HCT116 (cell line): ENCODE results near the gene TMEM181. TPM values are rescaled to one million over a fixed set of nuclear protein-coding genes. Genes with fewer than 3 reads are reported as not detected.

Experiments
- ATAC-seq: fragments of 200-7000 bp; cut with Tn5 transposase; 2 replicates; pipeline ENCODE4 v1.9.1; 2020; ENCODE audit warnings: mild to moderate bottlenecking, moderate library complexity
- BruUV-seq: library from RNA; stranded (reverse); fragments of 400-500 nt; replicated peaks from 2 replicates; lab custom pipeline; 2021; lab: Mats Ljungman, UMichigan
- CTCF ChIA-PET: fragments of 300-600 bp; sonication (Branson Sonifier 250); formaldehyde crosslinking; loops from one replicate; lab custom pipeline; 2021; ENCODE audit warnings: antibody characterized with exemption; lab: Charles Lee
- POLR2A ChIA-PET: fragments of 300-600, 350-600 bp; sonication (Branson Sonifier 250); formaldehyde crosslinking; loops from one replicate; lab custom pipeline; 2021; ENCODE audit warnings: antibody characterized with exemption; lab: Charles Lee
- RAD21 ChIA-PET, 2 experiments: fragments of 300-600 bp; sonication (Branson Sonifier 250); formaldehyde crosslinking; loops; one replicate each; lab custom pipeline; 2023; ENCODE audit warnings: low total read pairs in 2 of 2; ENCODE audit not compliant: uncharacterized antibody in 2 of 2, unreplicated experiment in 2 of 2, low non-redundant PET in 1 of 2; lab: Charles Lee
- DNase-seq: peaks from one replicate; pipeline ENCODE4 v3.0.0-alpha.2; 2010; ENCODE audit warnings: low read depth, low spot score
- H2AFZ ChIP-seq: fragments of 200-600 bp; shearing (Covaris generic), sonication (generic); 2 replicates; pipeline ENCODE4 v1.6.1; 2017; ENCODE audit warnings: low read depth, mixed run types, mixed read lengths, antibody characterized with exemption, low read length; ENCODE audit not compliant: poor library complexity, severe bottlenecking
- H3K27ac ChIP-seq: 2 replicates; pipeline ENCODE4 v1.5.1; 2012; ENCODE audit warnings: low read depth, low read length
- H3K27me3 ChIP-seq: fragments of 200-600 bp; sonication (generic); 2 replicates; pipeline ENCODE4 v1.6.1; 2016; ENCODE audit warnings: mixed run types, low read length, mixed read lengths; ENCODE audit not compliant: insufficient read depth
- H3K36me3 ChIP-seq, 2 experiments: fragments of 200-500 bp in 1 of 2; fragments of 200-600 bp in 1 of 2; sonication (Bioruptor generic) in 1 of 2; sonication (generic) in 1 of 2; 2 replicates each; pipeline versions ENCODE4 v1.5.1 to v1.6.1; 2014 to 2016; ENCODE audit warnings: low read length in 2 of 2, inconsistent platforms in 1 of 2, mixed read lengths in 1 of 2, mixed run types in 1 of 2; ENCODE audit not compliant: insufficient read depth in 2 of 2, control insufficient read depth in 1 of 2
- H3K4me1 ChIP-seq, 2 experiments: fragments of 200-600 bp in 1 of 2; sonication (generic) in 1 of 2; 2 replicates each; pipeline versions ENCODE4 v1.5.1 to v1.6.1; 2012 to 2017; ENCODE audit warnings: low read length in 2 of 2, inconsistent platforms in 1 of 2, mild to moderate bottlenecking in 1 of 2, mixed read lengths in 1 of 2, mixed run types in 1 of 2, moderate library complexity in 1 of 2; ENCODE audit not compliant: insufficient read depth in 2 of 2, control insufficient read depth in 1 of 2
- H3K4me2 ChIP-seq: fragments of 200-600 bp; sonication (generic); 2 replicates; pipeline ENCODE4 v1.6.1; 2017; ENCODE audit warnings: mixed run types, low read length, mixed read lengths
- H3K4me3 ChIP-seq, 2 experiments: fragments of 200-600 bp in 1 of 2; sonication (generic) in 1 of 2; replicated peaks in 1 of 2; 2 replicates each; pipeline ENCODE4 v1.5.1; 2011 to 2016; ENCODE audit warnings: low read length in 2 of 2, control low read depth in 1 of 2, low read depth in 1 of 2, mild to moderate bottlenecking in 1 of 2, mixed read lengths in 1 of 2, mixed run types in 1 of 2
- H3K79me2 ChIP-seq: fragments of 200-600 bp; sonication (generic); 2 replicates; pipeline ENCODE4 v1.6.1; 2017; ENCODE audit warnings: mild to moderate bottlenecking, mixed run types, low read length, moderate library complexity, mixed read lengths; ENCODE audit not compliant: insufficient read depth
- H3K9ac ChIP-seq: fragments of 200-600 bp; sonication (generic); 2 replicates; pipeline ENCODE4 v1.6.1; 2016; ENCODE audit warnings: low read length, mixed read lengths
- H3K9me2 ChIP-seq: fragments of 200-600 bp; sonication (generic), shearing (Covaris generic); 2 replicates; pipeline ENCODE4 v1.6.1; 2017; ENCODE audit warnings: mixed run types, mild to moderate bottlenecking, moderate library complexity; ENCODE audit not compliant: insufficient read depth
- H3K9me3 ChIP-seq, 2 experiments: fragments of 200-500 bp in 1 of 2; fragments of 200-600 bp in 1 of 2; sonication (Bioruptor generic) in 1 of 2; sonication (generic) in 1 of 2; 2 replicates each; pipeline ENCODE4 v1.6.1; 2014 to 2017; ENCODE audit warnings: low read length in 2 of 2, mixed read lengths in 2 of 2, inconsistent platforms in 1 of 2, low read depth in 1 of 2, mild to moderate bottlenecking in 1 of 2, mixed run types in 1 of 2, moderate library complexity in 1 of 2; ENCODE audit not compliant: control insufficient read depth in 1 of 2, insufficient read depth in 1 of 2
- H4K20me1 ChIP-seq: fragments of 200-600 bp; sonication (generic), shearing (Covaris generic); 2 replicates; pipeline ENCODE4 v1.6.1; 2017; ENCODE audit warnings: mixed run types, mild to moderate bottlenecking, moderate library complexity; ENCODE audit not compliant: insufficient read depth
- CBX3 ChIP-seq: IDR thresholded peaks from 2 replicates; pipeline ENCODE4 v1.6.1; 2012; ENCODE audit warnings: low read depth
- ELF1 ChIP-seq: IDR thresholded peaks from 2 replicates; pipeline ENCODE4 v1.6.1; 2012; ENCODE audit warnings: low read depth, borderline replicate concordance
- EZH2 ChIP-seq: fragments of 200-600 bp; sonication (generic); IDR thresholded peaks from 2 replicates; pipeline ENCODE4 v1.6.1; 2017; ENCODE audit warnings: antibody characterized with exemption, mixed run types
- EZH2phosphoT487 ChIP-seq: fragments of 200-600 bp; IDR thresholded peaks from 2 replicates; pipeline ENCODE4 v1.6.1; 2018; ENCODE audit warnings: antibody characterized with exemption, borderline replicate concordance
- FOSL1 ChIP-seq: IDR thresholded peaks from 2 replicates; pipeline ENCODE4 v1.6.1; 2012; ENCODE audit warnings: low read depth
- JUND ChIP-seq: IDR thresholded peaks from 2 replicates; pipeline ENCODE4 v1.6.1; 2012
- POLR2A ChIP-seq: IDR thresholded peaks from 2 replicates; pipeline ENCODE4 v1.7.0; 2011; ENCODE audit warnings: borderline replicate concordance; ENCODE audit not compliant: insufficient read depth, insufficient read length; ENCODE audit errors: extremely low read depth
- POLR2AphosphoS5 ChIP-seq: IDR thresholded peaks from 2 replicates; pipeline ENCODE4 v1.6.1; 2011; ENCODE audit warnings: mild to moderate bottlenecking, low read depth, low read length, moderate library complexity
- SIN3A ChIP-seq: IDR thresholded peaks from 2 replicates; pipeline ENCODE4 v1.6.1; 2012; ENCODE audit warnings: low read depth
- SP1 ChIP-seq: IDR thresholded peaks from 2 replicates; pipeline ENCODE4 v1.6.1; 2012; ENCODE audit warnings: low read depth
- SRF ChIP-seq: IDR thresholded peaks from 2 replicates; pipeline ENCODE4 v1.6.1; 2012; ENCODE audit warnings: low read depth
- YY1 ChIP-seq: IDR thresholded peaks from 2 replicates; pipeline ENCODE4 v1.6.1; 2011; ENCODE audit warnings: low read length, low read depth, moderate library complexity, mild to moderate bottlenecking; ENCODE audit not compliant: insufficient replicate concordance; ENCODE audit errors: extremely low read depth
- ZFX ChIP-seq: fragments of 450-650 bp; IDR thresholded peaks from 2 replicates; pipeline ENCODE4 v1.6.1; 2017
- ZNF274 ChIP-seq: fragments of 200-500 bp; sonication (Bioruptor generic); IDR thresholded peaks from 2 replicates; pipeline ENCODE4 v1.6.1; 2014; ENCODE audit warnings: mild to moderate bottlenecking, low read depth, low read length, inconsistent platforms
- intact Hi-C: fragments of 100-400 bp; cut with micrococcal nuclease; formaldehyde crosslinking; loops from 2 replicates; pipeline ENCODE4 v1.10.0; 2022
- total RNA-seq: library from RNA; stranded (reverse); gene quantifications from one replicate; pipeline ENCODE4 v1.2.1, GENCODE V29; 2021; ENCODE audit not compliant: unreplicated experiment
- TF ChIP-seq, protein P1 (sequence below), 3 experiments: fragments of 200-600 bp in 1 of 3; sonication (generic) in 1 of 3; IDR thresholded peaks in 2 of 3; conservative IDR thresholded peaks in 1 of 3; 2 replicates each; pipeline ENCODE4 v1.5.1; 2012 to 2017; ENCODE audit warnings: low read depth in 2 of 3, low read length in 2 of 3, antibody characterized with exemption in 1 of 3, borderline replicate concordance in 1 of 3, control low read depth in 1 of 3, mild to moderate bottlenecking in 1 of 3, mixed read lengths in 1 of 3, mixed run types in 1 of 3, moderate library complexity in 1 of 3; ENCODE audit not compliant: insufficient read depth in 1 of 3
- TF ChIP-seq, protein P2 (sequence below): IDR thresholded peaks from 2 replicates; pipeline ENCODE4 v1.6.1; 2012
- TF ChIP-seq, protein P3 (sequence below): IDR thresholded peaks from 2 replicates; pipeline ENCODE4 v1.6.1; 2012

The TMEM181 gene
- total RNA-seq, 1 experiment from 2014 or later, result 34.4 TPM

DNA sequence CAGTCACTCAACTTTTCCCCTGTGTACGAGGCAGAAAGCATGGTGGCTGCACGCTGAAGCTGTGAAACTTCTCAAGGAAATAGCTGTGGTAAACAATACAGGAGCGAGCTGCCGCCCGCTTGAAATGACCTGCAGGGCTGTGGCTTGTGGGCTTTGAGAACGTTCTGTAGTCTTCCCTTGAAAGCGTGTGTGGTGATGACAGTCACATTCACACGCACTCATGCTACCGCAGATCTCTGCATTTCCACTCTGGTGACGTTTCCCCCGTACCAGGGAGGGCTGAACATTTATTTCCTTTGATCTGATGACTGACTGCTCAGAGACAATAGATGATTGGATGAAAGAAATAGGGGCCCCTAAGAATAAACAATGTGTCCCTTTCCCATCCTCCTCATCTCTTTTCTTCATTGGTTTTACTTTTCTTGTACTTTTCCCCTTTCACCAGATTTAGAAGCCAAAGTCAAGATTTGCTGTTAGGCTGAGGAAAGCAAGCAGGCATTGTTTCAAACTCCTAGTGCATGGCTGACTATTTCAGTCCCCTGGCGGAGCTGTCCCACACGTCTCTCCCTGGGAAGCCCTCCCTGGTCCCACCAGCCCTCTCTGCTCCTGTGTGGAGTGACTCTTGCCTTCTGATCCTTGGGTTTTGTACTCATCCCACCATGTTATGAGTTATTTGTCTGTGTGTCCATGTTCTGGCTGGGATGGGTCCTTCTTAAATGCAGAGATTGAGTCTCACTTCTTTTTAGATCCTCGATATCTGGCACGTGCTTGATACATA, 93.9 kb downstream of the TMEM181 start:
- CTCF ChIA-PET, result no interaction called here

GRCh38 chr6:158654498-158654897, 94.6 kb downstream of the TMEM181 start:
- Histone ChIP-seq H2AFZ (no peak overlapping the region), H3K9me2 (no peaks in the 10 kb centered on the region), H3K9ac (peak overlapping the region; percentile 35), H3K27ac (peak overlapping the region; percentile 44; the same call in 1 of the 2 replicates), H4K20me1 (no peaks in the 10 kb centered on the region), H3K4me1 (peaks cover 48 to 56% of the 10 kb centered on the region in 2 experiments), H3K4me2 (peak overlapping the region; percentile 49), H3K79me2 (no peaks in the 10 kb centered on the region), H3K36me3 (no peaks in the 10 kb centered on the region), H3K4me3 (no peak overlapping the region), H3K9me3 (no peaks in the 10 kb centered on the region), H3K27me3 (no peaks in the 10 kb centered on the region)
- ChIA-PET RAD21 (no interaction called here), CTCF (no interaction called here), POLR2A (no interaction called here)
- no TSS peak for BruUV-seq
- DNase-seq (no peak), ATAC-seq (peak; percentile 74)
- intact Hi-C loops, result no loop called here
- TF ChIP-seq ZNF274, result no peak
- no peak for TF ChIP-seq ELF1
- TF ChIP-seq POLR2A, result no peak
- peak; percentile 39; the same call in 1 of the 2 replicates for TF ChIP-seq POLR2AphosphoS5
- TF ChIP-seq SRF, result no peak
- no peak for TF ChIP-seq EZH2phosphoT487
- TF ChIP-seq, protein P1, sequence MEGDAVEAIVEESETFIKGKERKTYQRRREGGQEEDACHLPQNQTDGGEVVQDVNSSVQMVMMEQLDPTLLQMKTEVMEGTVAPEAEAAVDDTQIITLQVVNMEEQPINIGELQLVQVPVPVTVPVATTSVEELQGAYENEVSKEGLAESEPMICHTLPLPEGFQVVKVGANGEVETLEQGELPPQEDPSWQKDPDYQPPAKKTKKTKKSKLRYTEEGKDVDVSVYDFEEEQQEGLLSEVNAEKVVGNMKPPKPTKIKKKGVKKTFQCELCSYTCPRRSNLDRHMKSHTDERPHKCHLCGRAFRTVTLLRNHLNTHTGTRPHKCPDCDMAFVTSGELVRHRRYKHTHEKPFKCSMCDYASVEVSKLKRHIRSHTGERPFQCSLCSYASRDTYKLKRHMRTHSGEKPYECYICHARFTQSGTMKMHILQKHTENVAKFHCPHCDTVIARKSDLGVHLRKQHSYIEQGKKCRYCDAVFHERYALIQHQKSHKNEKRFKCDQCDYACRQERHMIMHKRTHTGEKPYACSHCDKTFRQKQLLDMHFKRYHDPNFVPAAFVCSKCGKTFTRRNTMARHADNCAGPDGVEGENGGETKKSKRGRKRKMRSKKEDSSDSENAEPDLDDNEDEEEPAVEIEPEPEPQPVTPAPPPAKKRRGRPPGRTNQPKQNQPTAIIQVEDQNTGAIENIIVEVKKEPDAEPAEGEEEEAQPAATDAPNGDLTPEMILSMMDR (IDR thresholded peaks at IDR 0.05 in 2 of 3, conservative IDR thresholded peaks at IDR 0.05 in 1 of 3; ENCODE audit: borderline replicate concordance in 1 of 3, insufficient read depth in 1 of 3, low read depth in 2 of 3, low read length in 2 of 3), result no peak
- TF ChIP-seq CBX3, result 0 out of 2 replicates have a peak, but pooled peaks have one; percentile 29
- TF ChIP-seq FOSL1, result peak; percentile 50
- TF ChIP-seq, protein P2, sequence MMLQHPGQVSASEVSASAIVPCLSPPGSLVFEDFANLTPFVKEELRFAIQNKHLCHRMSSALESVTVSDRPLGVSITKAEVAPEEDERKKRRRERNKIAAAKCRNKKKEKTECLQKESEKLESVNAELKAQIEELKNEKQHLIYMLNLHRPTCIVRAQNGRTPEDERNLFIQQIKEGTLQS, result no peak
- peak; percentile 65 for TF ChIP-seq SP1
- TF ChIP-seq ZFX, result no peak
- TF ChIP-seq EZH2, result no peak
- peak; percentile 55; the same call in 1 of the 2 replicates for TF ChIP-seq JUND
- TF ChIP-seq, protein P3, sequence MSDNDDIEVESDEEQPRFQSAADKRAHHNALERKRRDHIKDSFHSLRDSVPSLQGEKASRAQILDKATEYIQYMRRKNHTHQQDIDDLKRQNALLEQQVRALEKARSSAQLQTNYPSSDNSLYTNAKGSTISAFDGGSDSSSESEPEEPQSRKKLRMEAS, result peak; percentile 94
- TF ChIP-seq YY1, result no peak

More for the DNA sequence above, 93.9 kb downstream of the TMEM181 start:
- TF ChIP-seq SP1, result no peak
- TF ChIP-seq ELF1, result no peak
- no peak for TF ChIP-seq YY1
- no peak for TF ChIP-seq EZH2phosphoT487
- 0 out of 2 replicates have a peak, but pooled peaks have one; percentile 27 for TF ChIP-seq SIN3A
- TF ChIP-seq, protein P2, result no peak
- H3K9ac ChIP-seq, result peak overlapping the region; percentile 35
- no peaks in the 10 kb centered on the region for H3K36me3 ChIP-seq
- H3K79me2 ChIP-seq, result no peaks in the 10 kb centered on the region
- ChIA-PET RAD21 (no interaction called here), POLR2A (no interaction called here)
- intact Hi-C loops, result no loop called here
- H3K27me3 ChIP-seq, result no peaks in the 10 kb centered on the region
- H2AFZ ChIP-seq, result no peak overlapping the region
- H4K20me1 ChIP-seq, result no peaks in the 10 kb centered on the region
- H3K27ac ChIP-seq, result peak overlapping the region; percentile 44; the same call in 1 of the 2 replicates
- H3K9me3 ChIP-seq, result no peaks in the 10 kb centered on the region
- H3K4me3 ChIP-seq, result no peak overlapping the region
- no TSS peak for BruUV-seq
- peak; percentile 2; the same call in 1 of the 2 replicates for ATAC-seq
- peak overlapping the region; percentile 49 for H3K4me2 ChIP-seq
- no peak for DNase-seq
- no peaks in the 10 kb centered on the region for H3K9me2 ChIP-seq
- H3K4me1 ChIP-seq, result peaks cover 55 to 63% of the 10 kb centered on the region in 2 experiments
